LHCN-M2 (cell line): ENCODE measurements around the gene PLD2. TPM values are rescaled to one million over a fixed set of nuclear protein-coding genes. Genes with fewer than 3 reads are reported as not detected.
"Not testable (repeated sequence)": the region's sequence is repeated elsewhere in the genome, so short reads cannot be mapped to it uniquely, and the experiment has no call there.

Experiments used
- DNase-seq: peaks from one replicate; pipeline ENCODE4 v3.0.0-alpha.2; 2012; ENCODE audit warnings: low read depth
- total RNA-seq: library from RNA; depleted of rRNA; stranded (reverse); fragments of >200 nt; gene quantifications from 2 replicates; pipeline ENCODE4 v1.2.3, GENCODE V29; 2014; rRNA removed

The PLD2 gene
- total RNA-seq, 1 experiment from 2014 or later = 15.3 TPM

- no peak for DNase-seq
Observed at GRCh38 chr17:4856937-4857314, 50.0 kb downstream of the PLD2 start.

DNA sequence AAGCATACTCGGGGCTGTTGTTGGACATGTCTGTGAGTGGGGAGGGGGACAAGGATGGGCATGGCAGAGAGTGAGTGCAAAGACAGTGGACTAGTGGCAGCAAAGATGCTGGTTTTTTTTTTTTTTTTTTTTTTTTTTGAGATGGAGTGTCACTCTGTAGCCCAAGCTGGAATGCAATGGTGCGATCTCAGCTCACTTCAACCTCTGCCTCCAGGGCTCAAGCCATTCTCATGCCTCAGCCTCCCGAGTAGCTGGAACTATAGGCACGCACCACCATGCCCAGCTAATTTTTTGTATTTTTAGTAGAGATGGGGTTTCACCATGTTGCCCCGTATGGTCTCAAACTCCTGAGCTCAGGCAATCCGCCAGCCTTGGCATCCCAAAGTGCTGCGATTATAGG, 50.4 kb downstream of the PLD2 start:
- DNase-seq = not testable (repeated sequence)

DNA sequence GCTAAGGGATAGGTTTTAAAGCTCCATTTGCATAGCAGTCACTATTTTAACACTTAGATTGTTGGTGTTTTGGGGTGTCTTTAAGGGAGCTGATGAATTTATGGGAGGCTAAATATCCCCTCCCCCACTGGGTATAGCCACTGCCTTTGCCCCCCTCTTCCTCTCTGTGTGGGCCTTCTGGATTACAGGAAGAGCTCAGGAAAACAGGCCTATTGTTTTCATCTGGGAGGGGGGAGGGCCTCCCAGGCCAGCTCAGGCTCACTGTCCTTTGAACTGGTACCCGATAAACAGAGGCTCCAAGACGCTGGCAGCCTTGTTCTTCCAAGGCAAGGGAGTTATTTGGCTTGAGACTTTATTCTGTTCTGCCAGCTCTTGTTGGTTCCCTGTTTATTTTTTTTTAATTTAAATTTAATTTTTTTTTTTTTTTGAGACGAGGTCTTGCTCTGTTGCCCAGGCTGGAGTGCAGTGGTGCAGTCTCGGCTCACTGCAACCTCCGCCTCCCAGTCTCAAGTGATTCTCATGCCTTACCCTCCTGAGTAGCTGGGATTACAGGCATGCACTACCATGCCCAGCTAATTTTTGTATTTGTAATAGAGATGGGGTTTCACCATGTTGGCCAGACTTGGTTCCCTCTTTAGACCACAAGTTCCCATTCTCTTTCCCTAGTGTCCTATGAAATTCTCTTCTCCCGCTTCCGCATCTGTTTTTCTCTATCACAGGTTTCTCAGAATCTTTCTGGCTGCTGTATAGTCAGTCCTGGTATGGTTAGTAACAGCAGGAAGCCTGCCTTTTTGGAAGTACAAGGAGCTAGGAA, 51.3 kb downstream of the PLD2 start:
- DNase-seq = no peak

DNA sequence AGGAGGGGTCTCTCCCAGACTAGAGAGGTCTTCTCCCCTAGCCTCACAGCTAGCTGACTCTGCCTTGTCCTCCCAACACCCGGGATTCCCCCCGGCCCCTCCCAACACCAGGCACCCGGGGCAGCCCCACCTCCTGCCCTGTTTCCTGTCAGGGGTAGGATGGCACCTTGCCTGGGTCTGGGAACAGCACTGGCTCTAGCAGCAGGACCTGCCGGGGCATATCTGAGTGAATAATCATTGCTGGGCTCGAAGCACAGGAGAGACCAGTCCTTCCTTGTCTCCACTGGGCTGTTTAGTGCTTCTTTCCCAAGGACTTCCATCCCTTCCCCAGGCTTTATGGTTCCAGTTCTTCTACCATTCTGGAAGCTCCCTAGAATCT, 51.9 kb downstream of the PLD2 start:
- DNase-seq = no peak

DNA sequence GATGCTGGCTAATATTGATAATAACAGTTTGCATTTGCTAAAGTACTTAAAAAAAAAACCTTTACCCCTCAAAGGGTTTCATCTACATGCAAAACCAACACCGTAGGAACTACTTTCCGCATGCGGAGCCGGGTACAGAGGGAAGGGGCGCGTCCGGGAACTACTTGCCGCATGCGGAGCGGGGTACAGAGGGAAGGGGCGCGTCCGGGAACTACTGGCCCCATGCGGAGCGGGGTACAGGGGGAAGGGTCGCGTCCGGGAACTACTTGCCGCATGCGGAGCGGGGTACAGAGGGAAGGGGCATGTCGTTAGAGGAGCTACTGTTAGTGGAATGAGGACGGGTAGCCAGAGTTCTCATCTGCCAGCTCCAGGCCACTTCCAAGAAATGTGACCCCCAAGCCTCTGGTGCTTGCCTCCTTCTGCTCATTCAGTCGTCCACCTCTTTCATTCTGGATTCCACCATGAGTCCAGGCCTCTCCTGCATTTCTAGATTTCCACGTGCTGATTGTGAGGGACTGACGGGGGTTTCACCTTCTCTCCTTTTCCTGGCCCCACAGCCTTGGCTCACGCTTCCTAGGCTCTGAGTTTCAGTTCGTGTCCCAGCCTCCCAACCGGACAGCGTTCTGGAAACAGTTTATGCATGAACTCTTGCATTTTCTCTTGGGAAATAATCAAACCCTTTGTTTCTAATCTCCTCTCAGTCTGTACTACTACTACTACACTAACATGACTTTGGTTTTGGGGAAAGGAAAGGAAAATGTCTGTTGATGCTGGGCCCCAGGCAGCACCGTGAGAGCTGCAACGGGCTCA, 53.1 kb downstream of the PLD2 start:
- DNase-seq = no peak

DNA sequence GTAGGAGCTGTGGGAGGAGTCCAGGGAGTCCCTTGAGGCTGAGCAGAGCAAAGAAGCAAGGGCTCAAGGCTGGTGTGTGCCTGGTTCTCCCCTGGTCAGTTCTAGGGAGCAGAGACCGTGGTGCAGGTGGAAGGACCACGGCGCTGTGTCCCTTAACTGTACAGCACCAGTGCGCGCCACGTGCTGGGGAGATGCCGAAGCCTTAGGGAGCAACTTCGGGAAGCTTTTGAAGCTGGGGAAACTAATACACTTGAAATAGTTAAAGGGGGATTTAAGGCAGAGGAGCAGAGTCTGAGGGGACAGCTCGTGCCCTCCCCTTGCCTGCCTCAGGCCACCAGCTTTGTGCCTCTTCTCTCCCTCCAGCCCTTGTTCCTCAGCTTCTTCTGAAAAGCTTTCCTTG, 53.7 kb downstream of the PLD2 start:
- DNase-seq = no peak

DNA sequence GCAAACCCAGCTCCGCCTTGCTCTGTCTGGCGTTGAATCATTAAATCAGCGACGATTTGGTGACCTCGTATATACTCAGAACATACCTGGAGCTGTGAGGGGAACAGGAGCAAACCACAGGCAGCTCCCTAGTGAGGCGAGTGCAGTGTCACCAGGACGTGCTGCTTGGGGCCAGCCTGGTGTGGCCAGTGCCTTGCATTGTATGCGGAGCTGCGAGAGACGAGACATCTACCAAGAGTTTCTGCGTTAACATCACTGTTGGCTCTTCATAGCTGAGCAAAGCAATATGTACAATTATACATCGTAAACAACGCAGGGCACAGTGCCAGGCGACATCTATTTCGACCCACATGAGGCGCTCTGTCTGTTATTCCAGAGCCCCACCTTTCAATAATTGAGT, 54.1 kb downstream of the PLD2 start:
- no peak for DNase-seq

GRCh38 chr17:4862720-4863119, 55.8 kb downstream of the PLD2 start:
- DNase-seq = no peak

DNA sequence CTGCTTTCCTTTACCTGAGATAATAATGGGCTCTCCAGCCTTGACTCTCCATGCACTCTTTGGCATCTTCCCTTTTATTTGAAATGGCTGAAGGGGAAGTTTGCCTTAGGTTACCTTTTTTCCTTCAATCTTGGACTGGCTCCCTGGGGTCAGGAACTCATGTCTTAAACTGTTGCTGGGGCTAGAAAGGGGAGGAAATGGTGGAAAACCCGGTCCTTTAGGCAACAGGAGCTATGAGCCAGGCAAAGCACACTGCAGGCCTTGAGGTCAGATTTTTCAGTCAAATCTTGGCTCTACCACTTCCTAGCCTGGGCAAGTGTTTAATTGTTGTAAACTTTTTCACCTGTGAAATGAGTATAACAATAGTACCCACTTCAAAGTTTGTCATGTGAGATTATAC, 56.4 kb downstream of the PLD2 start:
- no peak for DNase-seq

DNA sequence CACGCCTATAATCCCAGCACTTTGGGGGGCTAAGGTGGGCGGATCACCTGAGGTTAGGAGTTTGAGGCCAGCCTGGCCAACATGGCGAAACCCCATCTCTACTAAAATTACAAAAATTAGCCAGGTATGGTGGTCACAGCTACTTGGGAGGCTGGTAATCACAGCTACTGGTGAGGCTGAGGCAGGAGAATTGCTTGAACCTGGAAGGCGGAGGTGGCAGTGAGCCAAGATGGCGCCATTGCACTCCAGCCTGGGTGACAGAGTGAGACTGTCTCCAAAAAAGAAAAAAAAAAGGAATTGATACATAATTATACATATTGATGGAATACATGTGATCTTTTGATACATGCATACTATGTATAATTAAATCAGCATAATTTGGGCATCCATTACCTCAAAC, 60.6 kb downstream of the PLD2 start:
- not testable (repeated sequence) for DNase-seq

- not testable (repeated sequence) for DNase-seq
Observed at GRCh38 chr17:4869058-4869998, 62.4 kb downstream of the PLD2 start.

- no peak for DNase-seq
Observed at GRCh38 chr17:4870855-4871254, 63.9 kb downstream of the PLD2 start.

- no peak for DNase-seq
Observed at GRCh38 chr17:4872786-4873185, 65.8 kb downstream of the PLD2 start.

Other genes with a start within 250 kb of the PLD2 start
- not detected in 2 replicates for gene GGT6, start 246.6 kb upstream of the PLD2 start, total RNA-seq
- not detected in 2 replicates for gene SMTNL2, start 222.6 kb upstream of the PLD2 start, total RNA-seq
- gene ALOX15, start 165.5 kb upstream of the PLD2 start, total RNA-seq = not detected in 2 replicates
- 19.0 and 22.4 TPM in 2 replicates for gene PELP1, start 103.0 kb upstream of the PLD2 start, total RNA-seq
- gene ARRB2, start 96.5 kb upstream of the PLD2 start, total RNA-seq = 9.0 and 12.6 TPM in 2 replicates
- gene MED11, start 75.7 kb upstream of the PLD2 start, total RNA-seq = 16.0 and 23.6 TPM in 2 replicates
- gene ZMYND15, start 67.3 kb upstream of the PLD2 start, total RNA-seq = 0.06 TPM in 1 of 2 replicates, not detected in the other
- gene CXCL16, start 67.2 kb upstream of the PLD2 start, total RNA-seq = 0.29 and 0.58 TPM in 2 replicates
- not detected in 2 replicates for gene TM4SF5, start 35.3 kb upstream of the PLD2 start, total RNA-seq
- 0.17 and 0.38 TPM in 2 replicates for gene VMO1, start 20.8 kb upstream of the PLD2 start, total RNA-seq
- not detected in 2 replicates for gene GLTPD2, start 18.2 kb upstream of the PLD2 start, total RNA-seq
- 165 and 204 TPM in 2 replicates for gene PSMB6, start 11.0 kb upstream of the PLD2 start, total RNA-seq
- gene MINK1, start 26.2 kb downstream of the PLD2 start, total RNA-seq = 26.7 and 33.6 TPM in 2 replicates
- under 0.01 and 0.06 TPM in 2 replicates for gene C17orf107, start 92.4 kb downstream of the PLD2 start, total RNA-seq
- gene CHRNE, start 95.9 kb downstream of the PLD2 start, total RNA-seq = 0.19 TPM in 1 of 2 replicates, not detected in the other
- gene GP1BA, start 125.1 kb downstream of the PLD2 start, total RNA-seq = not detected in 2 replicates
- gene SLC25A11, start 132.9 kb downstream of the PLD2 start, total RNA-seq = 92.3 and 93.5 TPM in 2 replicates
- 34.4 and 38.2 TPM in 2 replicates for gene RNF167, start 133.1 kb downstream of the PLD2 start, total RNA-seq
- gene PFN1, start 141.4 kb downstream of the PLD2 start, total RNA-seq = 1,610 and 1,782 TPM in 2 replicates
- gene ENO3, start 144.0 kb downstream of the PLD2 start, total RNA-seq = 5.2 and 7.9 TPM in 2 replicates
- 69.6 and 75.0 TPM in 2 replicates for gene SPAG7, start 160.7 kb downstream of the PLD2 start, total RNA-seq
- 12.4 and 13.2 TPM in 2 replicates for gene CAMTA2, start 180.5 kb downstream of the PLD2 start, total RNA-seq
- gene INCA1, start 190.4 kb downstream of the PLD2 start, total RNA-seq = 0.34 and 0.64 TPM in 2 replicates
- 75.9 and 82.0 TPM in 2 replicates for gene KIF1C, start 190.8 kb downstream of the PLD2 start, total RNA-seq
- gene SLC52A1, start 228.3 kb downstream of the PLD2 start, total RNA-seq = 0.06 TPM in 1 of 2 replicates, not detected in the other